NCI-H146 treated with DMSO at 0.1 percent for 48 hours (cell line): ENCODE measurements around the gene PPIL3.
A peak's percentile ranks its signal among the peaks of the same experiment; 100 is the strongest.
"Not testable (repeated sequence)": the region's sequence is repeated elsewhere in the genome, so short reads cannot be mapped to it uniquely, and the experiment has no call there.

Experiments
- DNase-seq: peaks from one replicate; lab custom pipeline; 2025; ENCODE audit not compliant: unreplicated experiment; lab: John Stamatoyannopoulos, UW

Gene PPIL3

DNA sequence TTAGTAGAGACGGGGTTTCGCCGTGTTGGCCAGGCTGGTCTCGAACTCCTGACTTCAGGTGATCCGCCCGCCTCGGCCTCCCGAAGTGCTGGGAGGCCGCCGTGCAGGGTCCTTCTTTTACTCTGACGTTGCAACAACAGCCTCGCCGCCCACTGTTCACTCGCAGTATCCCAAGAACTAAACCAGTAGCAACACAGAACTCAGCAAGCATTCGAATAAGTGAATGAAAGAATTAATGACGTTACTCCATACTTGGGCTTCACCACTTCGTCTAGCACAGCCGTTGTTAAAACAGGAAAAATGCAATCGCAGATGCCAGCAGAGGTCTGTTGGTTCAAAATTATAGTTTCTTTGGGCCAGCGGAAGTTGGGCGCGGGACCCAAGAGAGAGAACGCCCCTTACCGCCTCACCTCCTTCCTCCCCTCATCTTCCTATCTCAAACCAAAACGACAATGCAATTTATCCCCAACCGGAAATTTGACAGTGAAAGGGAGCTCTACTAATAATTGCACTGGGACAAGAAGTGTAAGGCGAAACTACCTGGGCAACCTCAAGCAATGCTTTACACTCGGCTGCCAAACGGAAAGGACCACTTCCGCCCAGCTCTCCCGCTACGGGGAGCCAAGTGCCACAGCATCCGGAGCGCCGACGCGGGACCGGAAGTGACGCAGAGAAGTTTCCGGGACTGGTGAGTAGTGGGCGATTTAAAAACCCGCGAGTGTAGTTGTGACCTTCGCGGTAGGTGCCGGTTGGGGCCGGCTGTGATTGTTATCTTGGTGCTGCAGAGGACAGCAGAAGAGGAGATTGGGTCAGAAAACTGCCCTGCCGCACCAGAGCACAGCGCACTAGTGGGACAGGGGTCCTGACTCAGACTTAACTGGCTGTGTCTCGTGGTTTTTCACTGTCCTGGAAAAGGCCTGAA, at the start of gene PPIL3, which contains the start of gene NIF3L1:
Gene PPIL3 (minus strand): TSS at position 374 of the 922 bp plus-strand sequence. CDS start 1,462 bp downstream, outside the sequence.
Gene NIF3L1 (plus strand): TSS at position 668 of the 922 bp plus-strand sequence. CDS start 2,573 bp downstream, outside the sequence.
- peak; percentile 83 for DNase-seq

DNA sequence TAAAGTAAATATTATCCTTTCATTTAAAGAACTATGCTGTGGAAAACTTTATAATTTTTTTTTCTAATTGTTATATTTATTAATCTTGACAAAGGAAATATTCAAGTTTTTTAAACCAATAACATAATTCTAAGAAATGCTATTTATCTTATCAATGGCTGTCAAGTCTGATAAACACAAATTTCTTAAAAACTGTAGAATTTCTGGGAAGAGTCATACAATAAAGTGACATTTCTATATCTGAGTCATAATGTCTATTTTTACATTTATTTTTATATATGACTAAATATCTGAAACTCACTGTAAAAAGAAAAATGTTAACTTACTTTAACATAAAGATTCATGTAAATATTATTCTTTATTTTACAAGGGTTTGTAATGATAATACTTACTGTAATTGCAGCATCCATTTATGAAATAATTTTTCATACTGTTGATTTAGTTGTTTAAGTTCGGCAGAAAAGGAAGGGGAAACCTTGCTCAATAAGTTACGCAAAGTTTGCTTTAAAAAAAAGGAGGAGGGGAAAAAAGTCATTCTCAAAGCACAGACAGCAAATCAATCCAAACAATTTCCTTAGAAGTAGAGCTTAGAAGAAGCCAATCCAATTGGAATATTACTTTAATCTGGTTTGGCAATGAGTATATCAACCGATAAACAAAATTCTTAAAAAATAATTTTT, 42.2 kb upstream of the PPIL3 start:
- DNase-seq: no peak

DNA sequence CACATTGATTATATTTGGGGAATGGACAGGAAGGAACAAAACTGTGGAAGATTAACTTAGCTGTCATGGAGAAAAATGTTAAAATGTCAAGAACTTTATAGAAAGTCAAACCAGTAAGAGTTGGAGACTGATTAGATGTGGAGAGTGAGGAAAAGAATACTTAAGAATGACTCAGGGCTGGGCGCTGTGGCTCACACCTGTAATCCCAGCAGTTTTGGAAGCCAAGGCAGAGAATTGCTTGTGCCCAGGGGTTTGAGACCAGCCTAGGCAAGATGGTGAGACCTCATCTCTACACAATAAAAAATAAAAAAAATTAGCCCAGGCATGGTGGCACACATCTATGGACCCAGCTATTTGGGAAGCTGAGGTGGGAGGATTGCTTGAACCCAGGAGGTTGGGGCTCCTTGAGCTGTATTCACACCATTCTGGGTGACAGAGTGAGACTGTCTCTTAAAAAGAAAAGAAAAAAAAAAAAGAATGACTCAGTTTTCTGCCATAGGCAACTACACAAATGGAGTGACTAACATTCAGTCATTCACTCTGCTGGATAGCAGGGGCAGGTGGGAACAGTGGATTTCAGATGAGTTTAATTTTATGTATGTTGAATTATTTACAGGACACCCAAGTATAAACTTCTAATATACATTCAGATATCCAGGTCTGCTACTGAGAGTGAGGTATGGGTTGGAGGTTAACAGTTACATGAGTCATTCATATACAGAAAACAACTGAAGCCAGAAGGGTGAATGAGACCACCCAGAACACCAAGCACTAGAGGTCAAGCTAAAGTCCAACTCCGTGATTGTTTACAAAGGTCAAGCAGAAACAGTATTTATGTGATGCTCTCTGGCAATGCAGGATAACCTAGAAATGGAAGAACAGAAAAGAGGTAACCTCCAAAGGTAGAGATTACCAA, 40.7 kb upstream of the PPIL3 start:
- no peak for DNase-seq

DNA sequence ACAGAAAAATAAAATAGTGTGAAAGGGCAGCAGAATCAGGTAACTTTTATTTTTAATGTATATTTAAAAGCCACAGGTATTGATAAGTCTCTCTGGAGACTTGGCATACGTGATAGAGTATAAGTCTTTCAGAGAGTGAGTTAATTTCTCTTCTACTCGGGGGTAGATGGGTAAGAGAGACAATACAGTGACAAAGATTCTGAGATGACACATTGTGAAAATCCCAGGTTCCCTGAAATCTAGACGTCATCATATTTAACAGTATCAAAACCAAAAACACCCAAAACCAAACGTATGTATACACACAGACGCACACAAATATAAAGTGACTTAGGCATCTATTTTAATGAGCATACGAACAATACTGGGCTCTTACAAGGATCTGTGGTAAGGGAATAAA, 33.6 kb upstream of the PPIL3 start:
- no peak for DNase-seq

DNA sequence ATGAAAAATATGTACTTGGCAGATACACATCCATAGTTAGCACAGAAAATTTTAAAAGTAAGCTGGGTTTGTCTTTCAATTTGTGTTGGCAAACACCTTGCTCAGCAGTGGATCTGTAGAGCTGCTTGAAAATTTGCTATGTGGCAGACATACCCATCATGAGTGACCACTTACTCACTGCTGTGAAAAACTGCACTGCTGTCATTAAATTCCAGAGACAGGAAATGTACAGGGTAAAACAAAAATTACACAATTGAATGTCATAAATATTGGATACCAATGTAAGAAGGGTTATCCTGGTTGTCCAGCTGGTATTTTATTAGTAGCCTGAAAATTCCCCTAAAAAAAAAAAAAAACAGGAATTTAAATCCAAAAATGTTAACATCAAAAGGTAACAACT, 24.8 kb upstream of the PPIL3 start:
- DNase-seq: no peak

DNA sequence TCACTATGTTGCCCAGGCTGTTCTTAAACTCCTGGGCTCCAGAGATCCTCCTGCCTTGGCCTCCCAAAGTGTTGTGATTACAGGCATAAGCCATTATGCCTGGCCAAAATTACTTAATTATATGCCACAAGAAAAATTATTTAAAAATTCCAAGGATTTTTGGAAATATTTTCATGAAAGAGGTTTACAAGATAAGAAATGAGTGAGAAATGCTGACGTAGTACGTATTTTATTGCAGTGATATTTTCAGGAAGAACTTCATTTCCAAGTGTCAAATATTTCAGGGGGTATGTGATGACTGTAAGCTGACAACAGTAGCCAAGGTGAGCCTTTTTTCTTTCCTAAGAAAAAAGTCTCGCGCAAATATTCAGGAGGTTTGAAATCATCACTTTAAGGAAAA, 21.1 kb upstream of the PPIL3 start:
- DNase-seq: no peak

DNA sequence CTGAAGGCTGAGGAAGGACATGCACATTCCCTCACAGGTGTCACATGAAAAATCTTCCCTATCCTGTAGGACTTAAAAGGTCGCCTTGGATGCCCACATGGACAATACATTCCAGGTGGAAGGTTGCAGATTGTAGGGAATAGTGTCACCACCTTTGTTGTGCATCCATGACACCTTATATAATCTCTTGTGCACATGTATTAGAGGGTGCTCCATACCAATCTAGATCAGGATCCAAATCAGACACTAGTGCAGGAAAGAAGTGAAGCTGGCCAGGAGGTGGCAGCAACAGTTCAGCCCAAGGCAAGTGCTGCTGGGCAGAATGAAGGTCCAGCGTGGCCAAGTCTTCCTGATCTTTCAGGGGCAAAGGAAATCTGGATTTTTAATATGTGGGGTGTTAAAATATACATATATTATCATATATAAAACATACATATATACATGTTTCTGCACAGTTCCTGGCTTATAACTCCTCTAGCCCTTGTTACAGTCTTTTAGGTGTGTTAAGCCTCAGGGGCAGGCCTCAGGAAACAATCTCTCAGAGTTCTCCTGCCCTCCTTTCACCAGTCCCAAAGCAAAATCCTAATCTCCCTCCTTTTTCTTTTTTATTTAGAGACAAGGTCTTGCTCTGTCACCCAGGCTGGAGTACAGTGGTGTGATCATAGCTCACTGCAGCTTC, 16.9 kb upstream of the PPIL3 start:
- DNase-seq: no peak

DNA sequence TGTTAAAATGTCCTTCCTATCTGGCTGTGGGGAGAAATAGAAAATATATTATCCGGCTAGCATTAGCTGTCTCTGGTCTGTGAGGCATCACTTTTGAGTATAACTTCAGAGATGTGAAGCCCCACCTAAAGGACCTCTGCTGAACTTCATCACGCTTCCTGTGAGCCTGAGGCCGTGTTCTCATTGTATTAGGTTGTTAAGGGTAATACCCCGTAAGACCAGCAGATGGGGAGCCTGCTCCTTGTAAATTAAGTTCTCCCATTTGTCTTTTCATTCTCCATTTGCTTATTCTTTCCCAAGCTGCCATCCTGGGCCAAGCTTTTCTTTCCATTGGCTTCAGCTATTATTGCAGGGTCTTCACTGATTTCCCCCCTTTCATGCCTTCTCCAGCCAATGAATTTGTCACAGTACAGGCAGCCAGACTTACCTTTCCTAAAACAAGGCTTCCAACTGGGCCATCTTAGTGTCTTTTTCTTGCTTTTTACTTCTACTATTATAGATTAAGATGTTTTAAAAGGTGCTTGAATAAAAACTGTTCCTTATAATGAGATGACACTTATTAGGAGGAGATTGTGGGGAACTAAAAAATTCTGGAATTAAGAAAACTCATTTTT, 12.7 kb upstream of the PPIL3 start:
- peak; percentile 41 for DNase-seq

DNA sequence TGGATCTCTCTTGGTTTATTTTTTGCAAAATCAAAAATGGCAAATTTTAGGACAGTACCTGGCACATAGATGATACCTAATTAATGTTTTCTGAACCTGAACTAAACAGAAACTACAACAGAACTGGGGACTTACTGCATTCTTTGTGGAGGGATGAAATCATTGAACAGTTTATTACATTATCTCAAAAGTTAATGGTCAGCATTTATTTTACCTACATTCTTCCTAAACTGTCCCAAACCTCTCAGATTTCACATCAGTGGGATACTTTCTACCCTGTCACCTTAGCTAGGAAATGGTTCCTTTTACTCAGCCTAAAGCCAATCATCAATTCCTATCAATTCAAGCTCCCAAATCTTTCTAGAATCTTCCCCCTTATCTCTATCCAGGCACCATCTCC, 10.6 kb upstream of the PPIL3 start:
- no peak for DNase-seq

DNA sequence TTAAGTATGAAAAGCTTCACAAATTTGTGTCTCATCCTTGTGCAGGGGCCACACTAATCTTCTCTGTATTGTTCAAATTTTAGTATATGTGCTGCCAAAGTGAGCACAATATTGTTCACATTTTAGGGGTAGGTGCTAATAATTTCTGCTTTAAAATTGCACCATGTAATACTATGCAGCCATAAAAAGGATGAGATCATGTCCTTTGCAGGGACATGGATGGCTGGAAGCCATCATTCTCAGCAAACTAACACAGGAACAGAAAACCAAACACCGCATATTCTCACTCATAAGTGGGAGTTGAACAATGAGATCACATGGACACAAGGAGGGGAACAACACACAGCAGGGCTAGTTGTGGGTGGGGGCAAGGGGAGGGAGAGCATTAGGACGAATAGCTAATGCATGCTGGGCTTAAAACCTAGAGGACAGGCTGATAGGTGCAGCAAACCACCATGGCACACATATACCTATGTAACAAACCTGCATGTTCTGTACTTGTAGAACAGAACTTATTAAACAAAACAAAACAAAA, 7.1 kb downstream of the PPIL3 start:
- DNase-seq: not testable (repeated sequence)

DNA sequence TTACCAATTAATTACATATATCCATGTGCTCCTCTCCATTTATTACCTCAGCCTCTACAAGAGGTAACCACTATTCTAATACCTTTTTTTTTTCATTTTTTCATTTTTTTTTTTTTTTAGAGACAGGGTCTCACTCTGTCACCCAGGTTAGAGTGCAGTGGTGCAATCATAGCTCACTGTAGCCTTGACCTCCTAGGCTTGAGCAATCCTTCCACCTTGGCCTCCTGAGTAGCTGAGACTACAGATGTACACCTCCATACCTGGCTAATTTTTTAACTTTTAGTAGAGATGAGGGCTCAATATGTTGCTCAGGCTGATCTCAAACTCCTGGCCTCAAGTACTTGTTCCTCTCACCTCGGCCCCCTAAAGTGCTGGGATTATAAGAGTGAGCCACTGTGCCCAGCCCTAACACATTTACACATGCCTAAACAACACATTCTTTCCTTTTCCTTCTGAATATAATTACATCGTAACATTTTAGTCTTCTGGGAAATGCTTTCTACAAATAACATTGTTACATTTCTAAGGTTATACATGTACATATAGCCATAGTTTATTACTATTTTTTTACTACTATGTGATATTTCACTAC, 10.5 kb downstream of the PPIL3 start:
- DNase-seq: no peak

DNA sequence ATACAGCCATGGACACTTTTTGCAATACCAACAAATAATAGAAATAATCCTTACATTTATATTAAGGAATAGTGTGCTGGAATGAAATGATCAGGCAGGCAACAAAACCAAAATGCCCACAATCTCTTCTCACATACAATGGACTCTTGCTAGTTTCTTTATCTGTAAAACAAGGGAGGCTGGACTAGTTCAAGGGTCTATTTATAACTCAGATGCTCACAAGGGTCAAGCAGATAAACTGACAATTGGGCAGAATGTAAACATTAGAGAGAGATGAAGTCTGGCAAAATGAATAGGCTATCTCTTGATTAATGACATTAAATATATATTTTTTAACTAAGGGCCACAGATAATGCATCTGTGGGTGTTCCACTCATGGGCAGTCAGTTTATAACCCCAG, 11.4 kb downstream of the PPIL3 start:
- DNase-seq: no peak

DNA sequence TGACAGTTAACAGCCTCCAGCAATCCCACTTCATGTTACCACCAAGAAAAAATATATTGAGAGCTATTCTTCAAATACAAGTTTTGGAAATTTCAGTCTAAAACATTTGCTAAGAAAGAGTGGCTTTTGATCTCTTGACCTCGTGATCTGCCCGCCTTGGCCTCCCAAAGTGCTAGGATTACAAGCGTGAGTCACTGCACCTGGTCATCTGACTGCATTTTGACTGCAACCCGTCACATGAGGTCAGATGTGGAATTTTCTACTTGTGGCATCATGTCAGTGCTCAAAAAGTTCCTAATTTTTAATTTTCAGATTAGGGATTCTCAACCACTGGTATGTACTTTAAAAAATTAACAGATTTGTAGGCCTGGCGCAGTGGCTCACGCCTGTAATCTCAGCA, 15.3 kb downstream of the PPIL3 start:
- no peak for DNase-seq

DNA sequence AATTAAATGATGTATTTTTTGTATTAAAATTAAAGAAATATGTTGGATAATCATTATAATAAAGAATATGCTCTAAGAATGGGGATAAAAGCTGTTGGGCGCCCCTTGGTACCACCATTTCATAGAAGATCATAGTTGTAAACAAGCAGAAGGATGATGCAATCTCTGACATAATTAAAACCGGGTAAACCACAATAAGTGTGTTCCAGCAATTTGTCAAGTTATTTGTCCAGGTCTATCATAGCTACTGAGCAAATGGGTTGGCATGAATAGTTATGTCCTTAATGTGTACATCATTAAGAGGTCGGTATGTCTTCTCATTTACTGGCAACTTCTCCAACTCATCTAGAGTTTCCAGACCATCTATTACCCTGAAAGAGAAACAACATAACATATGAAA, 17.7 kb downstream of the PPIL3 start:
- DNase-seq: no peak

DNA sequence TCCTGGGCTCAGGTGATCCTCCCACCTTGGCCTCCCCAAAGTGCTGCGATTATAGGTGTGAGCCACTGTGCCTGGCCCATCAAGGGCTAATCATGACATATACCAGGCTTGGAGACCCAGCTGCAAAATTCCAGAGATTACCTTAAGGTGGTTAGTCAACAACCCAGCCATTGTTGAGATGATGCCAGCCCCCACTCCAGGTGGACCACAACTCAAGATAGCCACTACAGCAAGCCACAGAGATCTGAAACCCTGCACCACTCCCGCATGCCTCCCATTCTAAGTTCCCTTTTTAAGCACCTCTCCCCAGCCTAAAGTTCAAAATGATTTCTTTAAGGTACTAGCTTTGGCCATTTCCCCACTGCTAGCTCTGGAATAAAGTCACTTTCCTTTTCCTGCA, 19.9 kb downstream of the PPIL3 start:
- DNase-seq: no peak

DNA sequence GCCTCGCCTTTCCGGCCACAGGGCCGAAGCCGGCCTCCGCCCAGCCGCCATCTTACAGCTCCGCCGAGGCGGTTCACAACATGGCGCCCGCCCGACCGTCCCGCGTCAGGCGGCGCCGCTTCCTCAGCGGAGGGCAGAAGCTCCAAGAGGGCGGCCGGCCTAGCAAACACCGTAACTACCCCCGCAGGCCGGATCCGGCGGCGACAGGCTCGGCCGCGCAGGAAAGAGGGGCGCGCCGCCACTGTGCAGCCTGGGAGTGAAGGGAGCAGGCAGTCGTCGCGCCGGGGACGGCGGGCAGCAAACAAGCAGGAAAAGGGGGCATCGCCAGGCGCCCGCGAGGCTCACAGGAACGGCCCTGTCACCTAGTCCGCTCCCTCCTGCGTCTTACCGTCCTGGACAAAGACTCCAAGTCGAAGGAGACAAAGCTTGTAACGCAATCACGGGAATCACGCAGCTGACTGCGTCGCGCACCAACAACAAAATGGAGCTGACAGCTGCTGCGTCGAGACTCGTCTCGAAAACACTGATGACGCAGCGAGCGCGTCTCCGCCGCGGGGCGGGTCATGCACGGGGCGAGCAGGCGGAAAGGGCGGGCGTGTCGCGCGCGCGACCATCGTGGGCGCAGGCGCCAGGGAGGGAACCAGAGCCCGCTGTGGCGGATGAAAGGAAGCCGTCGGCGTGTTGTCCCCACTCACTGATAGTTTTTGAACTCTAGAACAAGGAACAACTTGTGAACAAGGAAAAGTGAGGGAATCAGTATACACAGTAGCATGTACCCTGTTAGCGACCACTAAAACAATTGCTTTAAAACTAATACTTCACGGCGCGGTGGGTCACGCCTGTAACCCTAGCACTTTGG, 24.5 kb downstream of the PPIL3 start, which contains the start of gene CLK1:
Gene CLK1 (minus strand): TSS at position 483 of the 859 bp plus-strand sequence. CDS start 2,796 bp downstream, outside the sequence.
- peak; percentile 59 for DNase-seq

DNA sequence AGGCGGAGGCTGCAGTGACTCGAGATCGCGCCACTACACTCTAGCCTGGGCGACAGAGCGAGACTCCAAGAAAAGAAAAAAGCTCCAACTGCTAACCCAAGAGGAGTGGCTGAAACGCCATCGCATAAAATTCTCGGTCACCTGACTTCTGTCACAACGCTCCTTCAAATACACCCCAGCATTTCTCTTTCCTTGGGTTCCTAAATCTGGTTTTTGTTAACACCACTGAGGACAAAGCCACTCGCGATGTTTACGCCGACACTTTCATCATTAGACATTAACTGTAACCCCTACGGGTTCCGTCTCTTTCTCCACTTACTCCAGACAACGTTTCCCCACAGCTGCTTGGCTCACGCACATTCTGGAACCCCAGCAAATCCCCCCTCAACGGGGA, 25.1 kb downstream of the PPIL3 start:
- no peak for DNase-seq

DNA sequence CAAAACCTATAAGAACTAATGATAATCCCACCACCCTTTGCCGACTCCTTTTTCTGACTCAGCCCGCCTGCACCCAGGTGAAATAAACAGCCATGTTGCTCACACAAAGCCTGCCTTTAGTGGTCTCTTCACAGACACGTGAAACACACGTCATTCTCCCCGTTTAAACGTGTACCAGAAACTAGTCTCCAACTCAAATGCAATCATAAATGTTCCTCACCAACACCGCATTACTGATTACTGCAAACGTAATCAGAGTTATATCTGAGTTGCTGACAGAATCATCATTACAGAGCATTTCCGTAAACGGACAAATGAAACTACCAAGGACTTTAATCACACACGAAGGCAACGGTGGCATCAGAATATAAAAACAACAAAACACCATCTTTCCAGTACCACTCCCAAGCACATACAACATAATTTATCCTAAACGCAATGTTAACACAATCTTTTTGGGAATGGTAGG, 26.3 kb downstream of the PPIL3 start:
- no peak for DNase-seq
